ENCODE data around the gene OPN1SW.

The OPN1SW gene

DNA sequence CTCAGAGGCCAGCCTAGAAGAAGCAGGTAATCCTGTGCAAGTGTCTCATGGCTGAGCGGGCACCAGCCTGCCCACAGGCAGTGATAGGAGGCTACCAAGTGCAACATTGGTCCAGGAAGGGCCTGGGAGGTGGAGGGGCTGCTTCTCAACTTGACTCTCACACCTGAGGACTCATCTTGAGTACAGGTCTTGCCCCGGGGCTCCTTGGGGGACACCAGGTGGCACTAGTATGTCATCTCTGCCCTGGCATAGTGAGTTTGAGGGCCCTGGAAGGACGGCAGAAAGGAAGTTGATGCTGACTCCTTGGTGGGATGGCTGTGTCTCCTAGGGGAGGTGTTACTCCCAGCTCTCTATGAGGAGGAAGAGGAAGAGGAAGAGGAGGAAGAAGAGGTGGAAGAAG, 18.4 kb upstream of the OPN1SW start:
- peak; percentile 49 for DNase-seq (ENCODE audit: low read depth)
- TF ChIP-seq, protein P1, sequence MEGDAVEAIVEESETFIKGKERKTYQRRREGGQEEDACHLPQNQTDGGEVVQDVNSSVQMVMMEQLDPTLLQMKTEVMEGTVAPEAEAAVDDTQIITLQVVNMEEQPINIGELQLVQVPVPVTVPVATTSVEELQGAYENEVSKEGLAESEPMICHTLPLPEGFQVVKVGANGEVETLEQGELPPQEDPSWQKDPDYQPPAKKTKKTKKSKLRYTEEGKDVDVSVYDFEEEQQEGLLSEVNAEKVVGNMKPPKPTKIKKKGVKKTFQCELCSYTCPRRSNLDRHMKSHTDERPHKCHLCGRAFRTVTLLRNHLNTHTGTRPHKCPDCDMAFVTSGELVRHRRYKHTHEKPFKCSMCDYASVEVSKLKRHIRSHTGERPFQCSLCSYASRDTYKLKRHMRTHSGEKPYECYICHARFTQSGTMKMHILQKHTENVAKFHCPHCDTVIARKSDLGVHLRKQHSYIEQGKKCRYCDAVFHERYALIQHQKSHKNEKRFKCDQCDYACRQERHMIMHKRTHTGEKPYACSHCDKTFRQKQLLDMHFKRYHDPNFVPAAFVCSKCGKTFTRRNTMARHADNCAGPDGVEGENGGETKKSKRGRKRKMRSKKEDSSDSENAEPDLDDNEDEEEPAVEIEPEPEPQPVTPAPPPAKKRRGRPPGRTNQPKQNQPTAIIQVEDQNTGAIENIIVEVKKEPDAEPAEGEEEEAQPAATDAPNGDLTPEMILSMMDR (IDR thresholded peaks at IDR 0.05; ENCODE audit: insufficient read depth, low read depth, low read length, missing control alignments): peak; percentile 23
- no peak overlapping the region for H3K4me3 ChIP-seq (ENCODE audit: low read depth, low read length)

DNA sequence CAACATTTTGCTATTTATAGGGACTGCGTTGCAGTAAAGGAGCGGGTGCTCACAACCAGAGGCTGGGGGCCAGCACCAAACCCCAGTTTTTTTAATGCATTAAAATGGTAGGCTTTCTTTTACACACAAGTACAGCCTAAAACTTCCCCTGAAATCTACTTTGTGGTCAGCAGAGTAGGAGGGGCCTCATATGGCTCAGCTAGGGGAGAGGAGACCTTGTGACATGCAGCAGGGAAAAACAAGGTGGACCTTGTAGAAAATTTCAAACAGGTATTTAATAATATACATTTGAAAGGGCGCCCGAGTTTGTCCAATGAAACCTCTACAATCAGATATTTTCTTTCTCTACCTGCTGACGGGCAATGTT, 17.6 kb upstream of the OPN1SW start:
- no peak for DNase-seq (ENCODE audit: low read depth)
- no peak overlapping the region for H3K4me3 ChIP-seq (ENCODE audit: low read depth, low read length)
- TF ChIP-seq, protein P1 (IDR thresholded peaks at IDR 0.05; ENCODE audit: insufficient read depth, low read depth, low read length, missing control alignments): no peak

DNA sequence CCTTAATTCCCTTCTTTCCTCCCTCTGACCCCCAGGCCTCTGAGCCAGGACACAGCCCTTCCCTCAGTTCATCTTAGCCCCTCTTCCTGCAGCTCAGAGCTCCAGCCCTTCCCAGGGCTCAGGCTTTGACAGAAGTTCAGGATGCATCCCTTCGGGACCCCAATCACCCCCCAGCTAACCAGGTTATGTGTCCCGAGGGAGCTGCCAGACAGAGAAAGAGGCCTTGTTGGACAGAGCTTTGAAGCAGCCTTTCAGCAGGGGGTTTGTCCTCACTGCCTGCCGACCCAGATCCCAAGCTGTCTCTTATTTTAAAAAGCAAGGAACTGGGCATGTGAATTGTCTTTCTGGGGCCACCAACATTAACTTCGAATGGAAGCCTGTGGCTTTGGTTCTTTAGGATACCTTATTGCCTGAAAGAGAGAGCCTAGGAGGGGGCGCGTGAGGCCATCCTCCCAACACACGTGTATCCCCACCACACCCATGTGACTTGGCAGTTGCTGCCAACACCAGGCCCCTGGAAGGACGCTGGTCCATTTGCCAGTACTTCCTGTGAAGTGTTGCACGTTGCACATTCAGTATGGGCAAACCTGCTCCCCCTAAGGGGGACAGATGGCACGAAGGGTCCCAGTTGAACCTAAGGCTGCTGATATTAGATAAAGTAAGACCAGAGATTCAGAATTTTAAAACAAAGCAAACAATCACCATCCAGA, 17.0 kb upstream of the OPN1SW start:
- TF ChIP-seq, protein P1 (IDR thresholded peaks at IDR 0.05; ENCODE audit: insufficient read depth, low read depth, low read length, missing control alignments): no peak
- no peak overlapping the region for H3K4me3 ChIP-seq (ENCODE audit: low read depth, low read length)
- DNase-seq (ENCODE audit: low read depth): no peak

DNA sequence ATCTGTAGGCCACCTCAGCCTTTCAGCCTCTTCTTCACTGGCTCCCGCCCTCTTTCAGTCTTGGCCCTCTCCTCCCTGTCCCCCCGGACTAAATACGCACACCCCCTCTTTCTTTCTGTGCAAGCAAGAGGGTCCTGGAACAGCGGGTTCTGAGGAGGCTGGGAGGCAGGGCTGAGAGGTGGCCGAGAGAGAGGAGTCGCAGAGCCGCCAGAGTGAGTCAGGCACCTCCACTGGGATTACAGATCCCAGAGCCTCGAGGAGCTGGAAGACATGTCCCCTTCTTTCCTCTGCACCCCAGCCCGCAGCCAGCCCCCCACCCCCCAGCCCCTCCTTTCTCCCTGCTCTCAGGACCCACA, 16.4 kb upstream of the OPN1SW start:
- DNase-seq (ENCODE audit: low read depth): no peak
- H3K4me3 ChIP-seq (ENCODE audit: low read depth, low read length): peak overlapping the region; percentile 77
- TF ChIP-seq, protein P1 (IDR thresholded peaks at IDR 0.05; ENCODE audit: insufficient read depth, low read depth, low read length, missing control alignments): no peak

DNA sequence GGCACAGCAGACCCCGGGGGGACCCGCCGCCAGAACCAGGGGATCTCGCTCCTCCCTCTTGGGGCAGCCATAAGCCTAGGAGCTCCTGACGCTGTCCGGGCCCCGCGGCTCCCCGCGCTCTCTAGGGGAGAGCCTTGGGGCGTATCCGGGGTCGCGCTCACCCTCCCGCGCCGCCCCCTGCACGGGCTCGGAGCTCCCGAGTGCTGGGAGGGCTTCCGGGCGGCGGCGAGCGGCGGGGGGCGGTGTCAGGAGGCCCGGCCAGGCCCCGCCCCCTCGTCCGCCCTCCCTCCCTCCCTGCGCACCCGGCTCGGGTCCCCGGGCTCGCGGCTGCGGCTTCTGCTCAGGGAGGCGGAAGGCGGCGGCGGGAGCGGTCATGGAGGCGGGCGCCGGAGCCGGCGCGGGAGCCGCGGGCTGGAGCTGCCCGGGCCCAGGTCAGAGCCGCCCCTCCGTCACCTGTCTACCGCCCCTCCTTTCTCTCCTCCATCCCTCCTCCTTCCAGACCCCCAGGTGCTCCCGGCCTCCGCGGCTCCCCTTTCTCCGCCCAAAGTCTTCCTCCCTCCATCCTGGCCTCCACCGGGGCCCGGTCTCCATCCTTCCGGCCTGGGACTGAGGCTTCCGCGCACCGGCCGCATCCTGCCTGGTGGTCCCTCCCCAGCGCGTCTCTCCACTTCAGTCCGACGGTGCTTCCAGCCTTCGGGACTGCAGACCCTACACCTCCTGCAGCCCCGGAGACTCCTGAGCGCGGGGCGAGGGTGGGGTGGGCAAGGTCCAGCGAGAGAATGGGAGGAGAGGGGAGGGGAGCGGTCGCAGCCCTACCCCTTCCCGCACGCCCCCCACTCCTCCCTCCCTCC, 15.8 kb upstream of the OPN1SW start, which contains the start of gene CCDC136:
TSS of gene CCDC136 (plus strand) at position 848 of the 851 bp plus-strand sequence. CDS start 444 bp downstream, outside the sequence.
- DNase-seq (ENCODE audit: low read depth): peak; percentile 78
- TF ChIP-seq, protein P1 (IDR thresholded peaks at IDR 0.05; ENCODE audit: insufficient read depth, low read depth, low read length, missing control alignments): no peak
- H3K4me3 ChIP-seq (ENCODE audit: low read depth, low read length): peak within 1 kb of the TSS; percentile 77

DNA sequence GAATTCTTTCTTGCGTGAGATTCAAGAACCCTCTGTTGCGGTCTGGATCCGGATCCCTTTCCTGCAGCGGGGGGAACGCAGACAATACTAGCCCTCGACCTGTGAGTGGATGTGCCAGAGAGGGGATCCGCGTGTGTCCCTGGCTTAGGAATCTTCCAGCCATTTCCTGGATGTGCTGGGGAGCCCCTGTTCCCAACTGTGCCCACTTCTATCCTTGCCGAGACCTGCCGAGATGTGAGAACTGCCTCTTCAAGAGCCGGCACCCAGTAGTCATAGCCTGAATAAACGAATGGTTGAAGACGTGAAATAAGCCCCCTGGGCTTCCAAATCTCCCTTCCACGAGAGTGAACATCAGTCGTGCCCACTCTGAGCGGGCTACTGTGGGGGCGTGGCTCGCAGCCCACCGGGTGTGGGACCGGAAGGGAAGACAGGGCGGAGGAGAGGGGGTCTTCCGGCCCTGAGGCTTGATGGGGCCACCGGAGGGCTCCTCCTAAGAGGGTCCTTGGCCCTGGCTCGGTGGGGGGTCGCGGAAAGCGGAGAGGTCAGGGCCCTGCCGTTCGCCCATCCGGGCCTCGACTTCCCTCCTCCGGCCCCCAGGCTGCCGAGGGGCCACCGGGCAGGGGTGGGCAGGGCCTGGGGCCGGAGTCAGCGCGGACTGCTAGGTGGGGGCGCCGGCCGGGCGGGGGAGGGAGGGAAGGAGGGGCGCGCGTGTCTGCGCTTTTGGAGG, 14.9 kb upstream of the OPN1SW start:
- DNase-seq (ENCODE audit: low read depth): no peak

More for the DNA sequence above, 14.9 kb upstream of the OPN1SW start:
- TF ChIP-seq, protein P1 (IDR thresholded peaks at IDR 0.05; ENCODE audit: insufficient read depth, low read depth, low read length, missing control alignments): no peak
- H3K4me3 ChIP-seq (ENCODE audit: low read depth, low read length): peak overlapping the region; percentile 77

All from GM12865 (cell line).